PC-9 (cell line): ENCODE data around the gene KIAA1328. TPM values are rescaled to one million over a fixed set of nuclear protein-coding genes. Genes with fewer than 3 reads are reported as not detected.

Experiments used
- BruUV-seq: library from RNA; stranded (reverse); fragments of 400-500 nt; replicated peaks from 2 replicates; lab custom pipeline; 2021; lab: Mats Ljungman, UMichigan
- CTCF ChIA-PET: fragments of 300-600 bp; sonication (Branson Sonifier 250); formaldehyde crosslinking; loops from one replicate; lab custom pipeline; 2022; ENCODE audit warnings: antibody characterized with exemption; lab: Charles Lee
- POLR2A ChIA-PET: fragments of 300-600 bp; sonication (Branson Sonifier 250); formaldehyde crosslinking; loops from one replicate; lab custom pipeline; 2022; ENCODE audit warnings: antibody characterized with exemption; ENCODE audit not compliant: unreplicated experiment; lab: Charles Lee
- DNase-seq, 2 experiments: peaks; one replicate each; pipeline versions ENCODE4 v3.0.0 to v3.0.0-alpha.2; 2015 to 2022; ENCODE audit warnings: mixed read lengths in 1 of 2
- H2AFZ ChIP-seq: fragments of 200-600 bp; sonication (generic); 2 replicates; pipeline ENCODE4 v1.8.1; 2017; ENCODE audit warnings: antibody characterized with exemption
- H3F3A ChIP-seq: fragments of 200-600 bp; sonication (generic); 2 replicates; pipeline ENCODE4 v1.8.1; 2017; ENCODE audit warnings: antibody characterized with exemption, mild to moderate bottlenecking, low read depth; ENCODE audit not compliant: insufficient read depth
- H3K27ac ChIP-seq: fragments of 200-600 bp; sonication (generic); 2 replicates; pipeline ENCODE4 v1.6.1; 2016; ENCODE audit warnings: mixed run types
- H3K27me3 ChIP-seq: fragments of 200-600 bp; sonication (generic); 2 replicates; pipeline ENCODE4 v1.6.1; 2016; ENCODE audit warnings: low read depth, mixed run types; ENCODE audit not compliant: insufficient read depth
- H3K36me3 ChIP-seq: fragments of 200-600 bp; sonication (generic); 2 replicates; pipeline ENCODE4 v1.6.1; 2016; ENCODE audit warnings: low read depth, mixed run types
- H3K4me1 ChIP-seq: fragments of 200-600 bp; sonication (generic); replicated peaks from 2 replicates; pipeline ENCODE4 v1.6.1; 2016; ENCODE audit warnings: mixed run types; ENCODE audit not compliant: insufficient read depth
- H3K4me2 ChIP-seq: fragments of 200-600 bp; sonication (generic); 2 replicates; pipeline ENCODE4 v1.6.1; 2017; ENCODE audit warnings: mixed run types
- H3K4me3 ChIP-seq: fragments of 200-600 bp; sonication (generic); 2 replicates; pipeline ENCODE4 v1.6.1; 2016; ENCODE audit warnings: mixed run types
- H3K79me2 ChIP-seq: fragments of 200-600 bp; sonication (generic); 2 replicates; pipeline ENCODE4 v1.6.1; 2017; ENCODE audit warnings: low read depth, mixed run types
- H3K9me2 ChIP-seq: fragments of 200-600 bp; sonication (generic); 2 replicates; pipeline ENCODE4 v1.8.1; 2017; ENCODE audit warnings: mild to moderate bottlenecking; ENCODE audit not compliant: insufficient read depth
- H3K9me3 ChIP-seq: fragments of 200-600 bp; sonication (generic); 2 replicates; pipeline ENCODE4 v1.8.1; 2016; ENCODE audit warnings: low read depth; ENCODE audit not compliant: insufficient read depth
- H4K20me1 ChIP-seq: fragments of 200-600 bp; sonication (generic); 2 replicates; pipeline ENCODE4 v1.8.1; 2017; ENCODE audit not compliant: insufficient read depth
- EZH2 ChIP-seq: fragments of 200-600 bp; sonication (generic); IDR thresholded peaks from 2 replicates; pipeline ENCODE4 v1.8.0; 2017; ENCODE audit warnings: antibody characterized with exemption, low read depth
- intact Hi-C: fragments of 100-400 bp; cut with micrococcal nuclease; formaldehyde crosslinking; loops from one replicate; pipeline ENCODE4 v1.10.0; 2022; ENCODE audit not compliant: unreplicated experiment
- total RNA-seq: library from RNA; stranded (reverse); gene quantifications from 2 replicates; pipeline ENCODE4 v1.2.3, GENCODE V29; 2021
- TF ChIP-seq, protein P1 (sequence below): fragments of 200-600 bp; sonication (generic); conservative IDR thresholded peaks from 2 replicates; pipeline ENCODE4 v1.6.1; 2017; ENCODE audit warnings: mixed run types, antibody characterized with exemption, mild to moderate bottlenecking, moderate library complexity

The KIAA1328 gene
- total RNA-seq, 1 experiment from 2014 or later, result 6.5 TPM

GRCh38 chr18:36931106-36931505, 102.2 kb downstream of the KIAA1328 start:
- Histone ChIP-seq H3K4me1 (no peaks in the 10 kb centered on the region), H3F3A (no peaks in the 10 kb centered on the region), H3K9me3 (no peaks in the 10 kb centered on the region), H3K36me3 (no peaks in the 10 kb centered on the region), H3K27me3 (no peaks in the 10 kb centered on the region), H3K4me2 (no peak overlapping the region), H2AFZ (no peak overlapping the region), H3K4me3 (no peak overlapping the region), H3K27ac (no peak overlapping the region), H3K79me2 (no peaks in the 10 kb centered on the region), H4K20me1 (no peaks in the 10 kb centered on the region), H3K9me2 (no peaks in the 10 kb centered on the region)
- no TSS peak for BruUV-seq
- POLR2A ChIA-PET, result no interaction called here
- CTCF ChIA-PET, result no interaction called here
- TF ChIP-seq, protein P1, sequence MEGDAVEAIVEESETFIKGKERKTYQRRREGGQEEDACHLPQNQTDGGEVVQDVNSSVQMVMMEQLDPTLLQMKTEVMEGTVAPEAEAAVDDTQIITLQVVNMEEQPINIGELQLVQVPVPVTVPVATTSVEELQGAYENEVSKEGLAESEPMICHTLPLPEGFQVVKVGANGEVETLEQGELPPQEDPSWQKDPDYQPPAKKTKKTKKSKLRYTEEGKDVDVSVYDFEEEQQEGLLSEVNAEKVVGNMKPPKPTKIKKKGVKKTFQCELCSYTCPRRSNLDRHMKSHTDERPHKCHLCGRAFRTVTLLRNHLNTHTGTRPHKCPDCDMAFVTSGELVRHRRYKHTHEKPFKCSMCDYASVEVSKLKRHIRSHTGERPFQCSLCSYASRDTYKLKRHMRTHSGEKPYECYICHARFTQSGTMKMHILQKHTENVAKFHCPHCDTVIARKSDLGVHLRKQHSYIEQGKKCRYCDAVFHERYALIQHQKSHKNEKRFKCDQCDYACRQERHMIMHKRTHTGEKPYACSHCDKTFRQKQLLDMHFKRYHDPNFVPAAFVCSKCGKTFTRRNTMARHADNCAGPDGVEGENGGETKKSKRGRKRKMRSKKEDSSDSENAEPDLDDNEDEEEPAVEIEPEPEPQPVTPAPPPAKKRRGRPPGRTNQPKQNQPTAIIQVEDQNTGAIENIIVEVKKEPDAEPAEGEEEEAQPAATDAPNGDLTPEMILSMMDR, result no peak
- TF ChIP-seq EZH2, result no peak
- no peak for DNase-seq
- intact Hi-C loops, result no loop called here

GRCh38 chr18:36933552-36933951, 104.6 kb downstream of the KIAA1328 start:
- H4K20me1 ChIP-seq, result no peaks in the 10 kb centered on the region
- no peaks in the 10 kb centered on the region for H3K79me2 ChIP-seq
- no peaks in the 10 kb centered on the region for H3K36me3 ChIP-seq
- no peak overlapping the region for H3K27ac ChIP-seq
- CTCF ChIA-PET, result no interaction called here
- no peaks in the 10 kb centered on the region for H3K4me1 ChIP-seq
- no TSS peak for BruUV-seq
- DNase-seq, result no peak
- no peak overlapping the region for H3K4me2 ChIP-seq
- no peaks in the 10 kb centered on the region for H3K9me3 ChIP-seq
- no peak overlapping the region for H2AFZ ChIP-seq
- intact Hi-C loops, result no loop called here
- H3K27me3 ChIP-seq, result no peaks in the 10 kb centered on the region
- POLR2A ChIA-PET, result no interaction called here
- H3F3A ChIP-seq, result no peaks in the 10 kb centered on the region
- no peaks in the 10 kb centered on the region for H3K9me2 ChIP-seq
- H3K4me3 ChIP-seq, result no peak overlapping the region
- TF ChIP-seq EZH2, result no peak
- TF ChIP-seq, protein P1, result no peak

DNA sequence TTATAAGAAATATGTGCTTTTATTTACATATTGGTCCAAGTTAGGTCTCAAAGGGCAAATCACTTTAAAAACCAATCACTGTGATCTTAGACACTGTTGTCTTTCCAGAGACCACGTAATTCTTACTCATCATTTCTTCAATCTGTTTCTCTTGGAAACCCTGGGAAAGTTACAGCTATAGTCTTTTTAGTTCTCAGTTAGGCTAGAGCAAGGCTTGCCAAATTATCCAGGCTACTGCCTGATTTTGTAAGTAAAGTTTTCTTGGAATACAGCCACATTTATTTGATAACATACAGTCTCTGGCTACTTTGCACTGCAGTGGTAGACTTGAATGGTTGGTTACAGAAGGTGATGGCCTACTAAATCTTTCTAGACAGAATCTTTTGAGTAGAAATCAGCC, 106.0 kb downstream of the KIAA1328 start:
- H3K9me3 ChIP-seq, result no peaks in the 10 kb centered on the region
- POLR2A ChIA-PET, result no interaction called here
- no peak overlapping the region for H3K4me3 ChIP-seq
- H3K27ac ChIP-seq, result no peak overlapping the region
- TF ChIP-seq EZH2, result no peak
- TF ChIP-seq, protein P1, result no peak
- no peaks in the 10 kb centered on the region for H3F3A ChIP-seq
- no peaks in the 10 kb centered on the region for H3K27me3 ChIP-seq
- no peaks in the 10 kb centered on the region for H4K20me1 ChIP-seq
- no TSS peak for BruUV-seq
- H3K4me1 ChIP-seq, result no peaks in the 10 kb centered on the region
- no peaks in the 10 kb centered on the region for H3K79me2 ChIP-seq
- no peak overlapping the region for H3K4me2 ChIP-seq
- no peak for DNase-seq
- no peak overlapping the region for H2AFZ ChIP-seq
- H3K9me2 ChIP-seq, result no peaks in the 10 kb centered on the region
- CTCF ChIA-PET, result no interaction called here
- intact Hi-C loops, result no loop called here
- no peaks in the 10 kb centered on the region for H3K36me3 ChIP-seq
